ENCODE data around the gene CD300LF. TPM values are rescaled to one million over a fixed set of nuclear protein-coding genes. Genes with fewer than 3 reads are reported as not detected.

Gene CD300LF
- total and polyA plus RNA-seq, 4 donors, result 0.53 to 1.5 (median 0.82) TPM

DNA sequence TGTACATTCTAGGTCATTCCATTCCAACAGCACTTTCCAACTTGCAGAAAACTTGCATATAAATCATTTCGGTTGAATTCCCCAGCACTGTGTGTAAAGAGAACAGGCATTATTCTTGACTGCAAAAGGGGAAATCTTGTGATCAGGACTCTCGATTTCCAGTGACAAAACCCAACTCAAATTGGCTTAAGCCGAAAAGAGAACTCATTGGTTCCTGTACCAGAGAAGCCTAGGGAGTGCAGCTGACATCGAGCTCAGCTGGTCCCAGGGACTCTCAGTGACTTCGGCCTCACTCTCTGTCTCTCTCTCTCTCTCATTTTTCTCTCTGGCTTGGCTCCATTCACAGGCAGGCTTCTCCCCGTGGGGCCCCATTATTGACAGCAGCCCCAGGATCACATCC, 30.7 kb downstream of the CD300LF start:
- no peak overlapping the region for H3K4me3 ChIP-seq (ENCODE audit: low read depth, low read length)
- H3K9me3 ChIP-seq (ENCODE audit: control insufficient read depth, insufficient read depth, low read length), result no peaks in the 10 kb centered on the region
- peaks cover 2% of the 10 kb centered on the region for H3K27me3 ChIP-seq (ENCODE audit: control insufficient read depth, insufficient read depth, low read length)
- H3K4me1 ChIP-seq (ENCODE audit: control insufficient read depth, insufficient read depth, low read length), result peaks cover 3% of the 10 kb centered on the region
- H3K27ac ChIP-seq (ENCODE audit: low read depth, low read length), result no peak overlapping the region
- WGBS (ENCODE audit: insufficient coverage), result 61% methylated on average over 5 of the region's 6 CpGs
- H3K36me3 ChIP-seq (ENCODE audit: control insufficient read depth, insufficient read depth, low read length), result no peaks in the 10 kb centered on the region
- DNase-seq (ENCODE audit: low read depth in 4 of 6, low spot score in 6 of 6), result no peak

DNA sequence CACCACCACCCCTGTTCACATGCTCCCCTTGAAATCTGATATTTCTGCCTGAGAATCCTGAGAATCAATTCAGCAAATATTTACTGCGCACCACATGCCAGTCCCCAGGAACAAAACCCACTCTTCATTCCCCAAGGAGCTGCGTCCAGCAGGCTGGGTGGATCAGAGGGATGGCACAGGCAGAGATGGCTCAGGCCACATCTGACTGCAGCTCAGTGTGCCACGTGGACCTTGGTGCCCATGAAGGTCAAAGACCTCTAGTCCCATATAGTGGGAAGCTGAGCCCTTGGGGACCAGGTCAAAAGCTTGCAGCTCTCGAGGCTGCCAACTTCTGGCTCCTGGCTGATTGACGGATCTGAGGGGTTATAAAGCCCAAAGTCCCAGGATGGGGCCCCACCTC, 31.8 kb downstream of the CD300LF start:
- WGBS (ENCODE audit: insufficient coverage), result 74% methylated on average over 5 of the region's 5 CpGs
- no peak for DNase-seq (ENCODE audit: low read depth in 4 of 6, low spot score in 6 of 6)
- H3K27me3 ChIP-seq (ENCODE audit: control insufficient read depth, insufficient read depth, low read length), result peaks cover 7% of the 10 kb centered on the region
- no peak overlapping the region for H3K27ac ChIP-seq (ENCODE audit: low read depth, low read length)
- H3K9me3 ChIP-seq (ENCODE audit: control insufficient read depth, insufficient read depth, low read length), result no peaks in the 10 kb centered on the region
- H3K4me1 ChIP-seq (ENCODE audit: control insufficient read depth, insufficient read depth, low read length), result peaks cover 3% of the 10 kb centered on the region
- H3K36me3 ChIP-seq (ENCODE audit: control insufficient read depth, insufficient read depth, low read length), result no peaks in the 10 kb centered on the region
- H3K4me3 ChIP-seq (ENCODE audit: low read depth, low read length), result no peak overlapping the region

DNA sequence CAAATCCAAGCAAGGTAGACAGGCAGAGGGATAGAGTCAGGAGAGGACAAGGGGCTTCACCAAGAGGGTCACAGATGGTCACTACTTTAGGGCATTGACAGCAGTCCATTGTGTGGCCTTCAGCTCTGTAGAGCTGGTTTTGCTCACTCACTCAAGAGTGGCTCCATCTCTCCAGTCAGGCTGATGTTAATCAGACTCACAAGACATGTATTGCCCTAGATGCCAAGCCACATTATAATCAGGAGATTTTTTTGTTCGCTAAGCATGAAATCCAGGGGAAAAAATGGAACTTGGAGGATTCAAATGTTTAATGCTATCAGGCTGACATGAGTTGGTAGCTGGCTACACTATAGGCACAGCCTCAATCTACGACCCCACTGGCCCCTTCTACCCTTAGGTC, 32.5 kb downstream of the CD300LF start:
- Histone ChIP-seq H3K9me3 (ENCODE audit: control insufficient read depth, insufficient read depth, low read length) (no peaks in the 10 kb centered on the region), H3K36me3 (ENCODE audit: control insufficient read depth, insufficient read depth, low read length) (no peaks in the 10 kb centered on the region), H3K27ac (ENCODE audit: low read depth, low read length) (no peak overlapping the region), H3K4me3 (ENCODE audit: low read depth, low read length) (no peak overlapping the region), H3K4me1 (ENCODE audit: control insufficient read depth, insufficient read depth, low read length) (peaks cover 3% of the 10 kb centered on the region), H3K27me3 (ENCODE audit: control insufficient read depth, insufficient read depth, low read length) (peaks cover 8% of the 10 kb centered on the region)
- WGBS (ENCODE audit: insufficient coverage), result 67% methylated on average over 1 of the region's 2 CpGs
- no peak for DNase-seq (ENCODE audit: low read depth in 4 of 6, low spot score in 6 of 6)

DNA sequence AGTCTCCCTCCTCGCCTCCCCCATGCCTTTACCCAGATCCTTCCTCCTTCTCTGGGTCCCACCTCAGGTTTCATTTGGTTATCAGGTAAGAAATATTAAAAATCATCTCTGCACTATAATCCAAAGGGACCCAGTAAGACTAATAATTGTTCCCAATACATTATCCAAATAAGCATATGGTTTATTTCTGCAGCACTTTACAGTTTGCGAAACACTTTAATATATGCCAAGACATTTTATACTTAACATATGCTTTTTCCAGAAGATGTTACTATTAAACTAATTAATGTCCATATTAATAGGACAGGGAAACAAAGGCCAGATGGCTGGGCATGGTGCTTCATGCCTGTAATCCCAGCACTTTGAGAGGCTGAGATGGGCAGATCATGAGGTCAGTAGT, 33.3 kb downstream of the CD300LF start:
- no peak overlapping the region for H3K27ac ChIP-seq (ENCODE audit: low read depth, low read length)
- no peaks in the 10 kb centered on the region for H3K9me3 ChIP-seq (ENCODE audit: control insufficient read depth, insufficient read depth, low read length)
- H3K27me3 ChIP-seq (ENCODE audit: control insufficient read depth, insufficient read depth, low read length), result peaks cover 11% of the 10 kb centered on the region
- peaks cover 3% of the 10 kb centered on the region for H3K4me1 ChIP-seq (ENCODE audit: control insufficient read depth, insufficient read depth, low read length)
- H3K4me3 ChIP-seq (ENCODE audit: low read depth, low read length), result no peak overlapping the region
- no peak for DNase-seq (ENCODE audit: low read depth in 4 of 6, low spot score in 6 of 6)
- no CpG with 5 or more reads among the region's 2 CpGs for WGBS (ENCODE audit: insufficient coverage)
- H3K36me3 ChIP-seq (ENCODE audit: control insufficient read depth, insufficient read depth, low read length), result no peaks in the 10 kb centered on the region

DNA sequence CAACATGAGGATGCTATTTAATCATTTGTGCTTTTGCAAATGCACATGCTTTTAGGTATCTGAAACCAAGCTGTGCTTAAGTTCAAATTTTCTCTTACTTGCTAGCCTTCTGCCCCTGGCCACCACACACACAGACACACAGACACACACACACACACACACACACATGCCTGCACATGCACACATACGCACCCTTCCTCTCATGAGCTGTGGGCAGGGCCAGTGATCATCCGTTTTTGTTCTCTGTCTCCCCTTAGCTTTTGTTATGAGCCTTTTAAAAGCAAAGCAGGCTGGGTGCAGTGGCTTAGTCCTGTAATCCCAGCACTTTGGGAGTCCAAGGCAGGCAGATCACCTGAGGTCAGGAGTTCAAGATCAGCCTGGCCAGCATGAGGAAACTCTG, 34.2 kb downstream of the CD300LF start:
- no peak for DNase-seq (ENCODE audit: low read depth in 4 of 6, low spot score in 6 of 6)
- Histone ChIP-seq H3K27ac (ENCODE audit: low read depth, low read length) (no peak overlapping the region), H3K36me3 (ENCODE audit: control insufficient read depth, insufficient read depth, low read length) (no peaks in the 10 kb centered on the region), H3K4me3 (ENCODE audit: low read depth, low read length) (no peak overlapping the region), H3K27me3 (ENCODE audit: control insufficient read depth, insufficient read depth, low read length) (peaks cover 15% of the 10 kb centered on the region), H3K4me1 (ENCODE audit: control insufficient read depth, insufficient read depth, low read length) (peaks cover 3% of the 10 kb centered on the region), H3K9me3 (ENCODE audit: control insufficient read depth, insufficient read depth, low read length) (no peaks in the 10 kb centered on the region)
- WGBS (ENCODE audit: insufficient coverage), result 17% methylated on average over 2 of the region's 2 CpGs

DNA sequence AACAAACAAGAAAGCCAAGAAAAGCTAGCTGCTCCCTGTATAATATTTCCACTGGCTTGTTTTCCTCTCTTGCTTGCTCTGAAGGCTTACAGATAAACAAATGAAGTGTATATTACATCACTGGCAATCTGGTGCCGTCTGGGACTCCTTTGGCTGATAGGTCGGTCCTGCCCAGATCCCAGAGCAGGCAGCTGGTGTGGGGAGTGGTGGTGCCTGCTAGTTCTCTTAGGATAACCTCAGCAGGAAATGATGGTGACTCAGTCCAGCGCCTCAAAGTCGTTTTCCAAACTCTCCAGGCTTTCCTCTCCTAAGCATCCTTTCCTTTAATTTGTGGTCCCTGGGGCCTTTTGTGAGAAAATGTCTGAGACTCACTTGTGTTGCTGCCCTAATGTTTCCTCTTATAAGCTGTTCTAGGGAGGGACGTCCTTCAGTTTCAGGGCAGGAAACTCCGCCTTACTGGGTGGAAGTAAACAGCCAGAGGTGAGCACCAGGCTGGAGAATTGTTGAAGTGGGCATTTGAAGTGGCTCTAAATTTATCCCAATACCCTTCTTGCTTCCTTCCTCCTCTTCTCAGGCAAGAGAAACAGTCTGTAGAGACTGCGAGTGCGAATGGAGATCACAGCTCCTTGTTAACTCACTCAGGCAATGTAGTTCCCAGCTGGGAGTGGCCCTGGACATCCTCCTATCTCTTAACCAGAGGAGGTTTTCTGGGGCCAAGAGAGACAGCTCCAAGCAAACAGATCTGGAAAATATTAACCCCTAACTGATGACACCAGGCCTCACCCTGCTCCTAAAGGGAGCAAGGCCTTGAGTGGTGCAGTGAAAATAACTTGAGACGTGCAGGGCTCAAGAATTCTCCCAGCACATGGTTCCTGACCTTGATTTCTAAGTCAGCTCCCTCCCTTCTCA, 34.9 kb downstream of the CD300LF start:
- Histone ChIP-seq H3K27ac (ENCODE audit: low read depth, low read length) (no peak overlapping the region), H3K9me3 (ENCODE audit: control insufficient read depth, insufficient read depth, low read length) (no peaks in the 10 kb centered on the region), H3K4me1 (ENCODE audit: control insufficient read depth, insufficient read depth, low read length) (peaks cover 3% of the 10 kb centered on the region), H3K27me3 (ENCODE audit: control insufficient read depth, insufficient read depth, low read length) (peaks cover 21% of the 10 kb centered on the region), H3K4me3 (ENCODE audit: low read depth, low read length) (no peak overlapping the region), H3K36me3 (ENCODE audit: control insufficient read depth, insufficient read depth, low read length) (no peaks in the 10 kb centered on the region)
- peak in 2 of 6 donors; percentile 47 to 72 for DNase-seq (ENCODE audit: low read depth in 4 of 6, low spot score in 6 of 6)
- 32% methylated on average over 6 of the region's 9 CpGs for WGBS (ENCODE audit: insufficient coverage)

DNA sequence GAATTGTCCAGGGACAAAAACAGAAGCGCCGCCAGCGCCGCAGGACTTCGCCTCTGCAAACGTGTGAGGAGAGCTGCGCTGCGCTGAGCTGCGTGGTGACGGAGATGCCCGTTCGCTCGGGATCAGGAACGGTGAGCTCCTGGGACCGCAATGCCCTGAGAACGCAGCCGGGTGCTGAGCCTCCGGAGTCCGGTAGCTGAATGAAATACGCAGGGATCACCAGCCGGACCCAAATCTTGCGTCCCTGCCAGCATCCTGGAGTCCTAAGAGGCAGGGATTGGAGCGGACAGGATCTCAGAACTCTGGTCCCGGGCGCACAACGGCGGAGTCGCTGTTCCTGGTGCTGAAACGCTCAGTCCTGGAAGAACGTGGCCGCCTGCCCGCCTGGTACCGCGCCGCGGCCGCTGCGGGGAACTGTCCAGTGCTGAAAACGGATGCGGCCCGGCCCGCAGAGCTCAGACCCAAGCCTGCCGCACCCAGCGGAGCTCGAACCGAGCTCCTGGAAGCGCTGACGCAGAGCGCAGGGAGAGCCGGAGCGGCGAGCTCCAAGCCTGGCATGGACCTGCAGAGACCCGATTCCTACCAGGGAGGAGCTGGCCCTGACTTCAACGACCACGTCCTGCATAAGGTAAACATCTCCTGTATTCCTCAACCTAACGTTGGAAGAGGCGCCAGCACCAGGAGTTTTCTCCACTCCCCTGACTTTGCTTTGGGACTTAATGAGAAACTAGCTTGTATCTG, 41.5 kb downstream of the CD300LF start:
- peak overlapping the region; percentile 9 for H3K4me3 ChIP-seq (ENCODE audit: low read depth, low read length)

DNA sequence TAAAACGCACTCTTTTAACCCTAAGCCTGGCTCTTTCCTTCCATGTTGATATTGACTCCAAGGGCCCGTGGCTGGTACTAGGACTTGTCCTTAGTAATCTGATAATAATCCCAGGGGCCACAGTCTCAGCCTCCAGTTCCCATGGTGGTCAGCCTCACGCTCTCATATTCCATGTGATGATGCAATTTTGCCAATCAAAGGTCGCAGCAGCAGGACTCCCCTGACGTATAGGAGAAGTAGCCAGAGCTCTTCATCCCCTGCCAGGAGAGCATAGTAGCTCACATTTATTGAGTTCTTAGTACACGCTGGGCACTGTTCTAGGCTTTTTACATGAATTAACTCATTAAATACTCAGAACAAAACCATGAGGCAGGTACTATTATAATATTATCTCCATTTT, 42.4 kb downstream of the CD300LF start:
- Histone ChIP-seq H3K27me3 (ENCODE audit: control insufficient read depth, insufficient read depth, low read length) (peaks cover 62% of the 10 kb centered on the region), H3K27ac (ENCODE audit: low read depth, low read length) (no peak overlapping the region), H3K36me3 (ENCODE audit: control insufficient read depth, insufficient read depth, low read length) (no peaks in the 10 kb centered on the region), H3K9me3 (ENCODE audit: control insufficient read depth, insufficient read depth, low read length) (no peaks in the 10 kb centered on the region), H3K4me1 (ENCODE audit: control insufficient read depth, insufficient read depth, low read length) (peaks cover 9% of the 10 kb centered on the region), H3K4me3 (ENCODE audit: low read depth, low read length) (no peak overlapping the region)
- WGBS (ENCODE audit: insufficient coverage), result 83% methylated on average over 4 of the region's 6 CpGs
- no peak for DNase-seq (ENCODE audit: low read depth in 4 of 6, low spot score in 6 of 6)

More for the DNA sequence above, 41.5 kb downstream of the CD300LF start:
- no peak overlapping the region for H3K27ac ChIP-seq (ENCODE audit: low read depth, low read length)
- H3K27me3 ChIP-seq (ENCODE audit: control insufficient read depth, insufficient read depth, low read length), result peaks cover 64% of the 10 kb centered on the region
- WGBS (ENCODE audit: insufficient coverage), result 3% methylated on average over 57 of the region's 57 CpGs
- H3K4me1 ChIP-seq (ENCODE audit: control insufficient read depth, insufficient read depth, low read length), result peaks cover 9% of the 10 kb centered on the region
- no peaks in the 10 kb centered on the region for H3K9me3 ChIP-seq (ENCODE audit: control insufficient read depth, insufficient read depth, low read length)
- peak; percentile 49 to 89 (median 68) for DNase-seq (ENCODE audit: low read depth in 4 of 6, low spot score in 6 of 6)
- H3K36me3 ChIP-seq (ENCODE audit: control insufficient read depth, insufficient read depth, low read length), result no peaks in the 10 kb centered on the region

DNA sequence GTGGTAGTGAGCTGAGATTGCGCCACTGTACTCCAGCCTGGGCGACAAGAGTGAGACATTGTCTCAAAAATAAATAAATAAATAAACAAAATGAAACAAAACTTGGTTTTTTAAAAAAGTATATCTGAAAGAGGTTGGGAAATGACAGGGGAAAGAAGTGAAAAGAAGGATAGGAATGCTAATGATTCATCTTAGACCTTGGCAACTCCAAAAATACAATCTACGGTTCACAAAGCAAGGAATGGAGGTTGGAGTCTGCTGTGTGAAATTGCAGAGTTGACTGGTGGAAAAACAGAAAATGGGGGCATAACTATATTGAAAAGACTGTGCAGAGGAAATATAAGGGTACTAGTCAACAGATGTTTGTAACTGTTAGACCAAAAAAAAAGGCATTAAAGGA, 49.2 kb downstream of the CD300LF start:
- Histone ChIP-seq H3K9me3 (ENCODE audit: control insufficient read depth, insufficient read depth, low read length) (no peaks in the 10 kb centered on the region), H3K27me3 (ENCODE audit: control insufficient read depth, insufficient read depth, low read length) (peaks cover 21% of the 10 kb centered on the region), H3K4me1 (ENCODE audit: control insufficient read depth, insufficient read depth, low read length) (no peaks in the 10 kb centered on the region), H3K36me3 (ENCODE audit: control insufficient read depth, insufficient read depth, low read length) (no peaks in the 10 kb centered on the region), H3K4me3 (ENCODE audit: low read depth, low read length) (no peak overlapping the region), H3K27ac (ENCODE audit: low read depth, low read length) (no peak overlapping the region)
- no CpG with 5 or more reads among the region's 3 CpGs for WGBS (ENCODE audit: insufficient coverage)
- DNase-seq (ENCODE audit: low read depth in 4 of 6, low spot score in 6 of 6), result no peak

All from spinal cord (tissue), 10 donors.